PC-9 (cell line): ENCODE results near the gene FLNC. TPM values are rescaled to one million over a fixed set of nuclear protein-coding genes. Genes with fewer than 3 reads are reported as not detected.

ENCODE experiments used
- BruUV-seq: library from RNA; stranded (reverse); fragments of 400-500 nt; replicated peaks from 2 replicates; lab custom pipeline; 2021; lab: Mats Ljungman, UMichigan
- CTCF ChIA-PET: fragments of 300-600 bp; sonication (Branson Sonifier 250); formaldehyde crosslinking; loops from one replicate; lab custom pipeline; 2022; ENCODE audit warnings: antibody characterized with exemption; lab: Charles Lee
- POLR2A ChIA-PET: fragments of 300-600 bp; sonication (Branson Sonifier 250); formaldehyde crosslinking; loops from one replicate; lab custom pipeline; 2022; ENCODE audit warnings: antibody characterized with exemption; ENCODE audit not compliant: unreplicated experiment; lab: Charles Lee
- DNase-seq, 2 experiments: peaks; one replicate each; pipeline versions ENCODE4 v3.0.0 to v3.0.0-alpha.2; 2015 to 2022; ENCODE audit warnings: mixed read lengths in 1 of 2
- H2AFZ ChIP-seq: fragments of 200-600 bp; sonication (generic); 2 replicates; pipeline ENCODE4 v1.8.1; 2017; ENCODE audit warnings: antibody characterized with exemption
- H3F3A ChIP-seq: fragments of 200-600 bp; sonication (generic); 2 replicates; pipeline ENCODE4 v1.8.1; 2017; ENCODE audit warnings: antibody characterized with exemption, mild to moderate bottlenecking, low read depth; ENCODE audit not compliant: insufficient read depth
- H3K27ac ChIP-seq: fragments of 200-600 bp; sonication (generic); 2 replicates; pipeline ENCODE4 v1.6.1; 2016; ENCODE audit warnings: mixed run types
- H3K27me3 ChIP-seq: fragments of 200-600 bp; sonication (generic); 2 replicates; pipeline ENCODE4 v1.6.1; 2016; ENCODE audit warnings: low read depth, mixed run types; ENCODE audit not compliant: insufficient read depth
- H3K36me3 ChIP-seq: fragments of 200-600 bp; sonication (generic); 2 replicates; pipeline ENCODE4 v1.6.1; 2016; ENCODE audit warnings: low read depth, mixed run types
- H3K4me1 ChIP-seq: fragments of 200-600 bp; sonication (generic); replicated peaks from 2 replicates; pipeline ENCODE4 v1.6.1; 2016; ENCODE audit warnings: mixed run types; ENCODE audit not compliant: insufficient read depth
- H3K4me2 ChIP-seq: fragments of 200-600 bp; sonication (generic); 2 replicates; pipeline ENCODE4 v1.6.1; 2017; ENCODE audit warnings: mixed run types
- H3K4me3 ChIP-seq: fragments of 200-600 bp; sonication (generic); 2 replicates; pipeline ENCODE4 v1.6.1; 2016; ENCODE audit warnings: mixed run types
- H3K79me2 ChIP-seq: fragments of 200-600 bp; sonication (generic); 2 replicates; pipeline ENCODE4 v1.6.1; 2017; ENCODE audit warnings: low read depth, mixed run types
- H3K9me2 ChIP-seq: fragments of 200-600 bp; sonication (generic); 2 replicates; pipeline ENCODE4 v1.8.1; 2017; ENCODE audit warnings: mild to moderate bottlenecking; ENCODE audit not compliant: insufficient read depth
- H3K9me3 ChIP-seq: fragments of 200-600 bp; sonication (generic); 2 replicates; pipeline ENCODE4 v1.8.1; 2016; ENCODE audit warnings: low read depth; ENCODE audit not compliant: insufficient read depth
- H4K20me1 ChIP-seq: fragments of 200-600 bp; sonication (generic); 2 replicates; pipeline ENCODE4 v1.8.1; 2017; ENCODE audit not compliant: insufficient read depth
- EZH2 ChIP-seq: fragments of 200-600 bp; sonication (generic); IDR thresholded peaks from 2 replicates; pipeline ENCODE4 v1.8.0; 2017; ENCODE audit warnings: antibody characterized with exemption, low read depth
- intact Hi-C: fragments of 100-400 bp; cut with micrococcal nuclease; formaldehyde crosslinking; loops from one replicate; pipeline ENCODE4 v1.10.0; 2022; ENCODE audit not compliant: unreplicated experiment
- total RNA-seq: library from RNA; stranded (reverse); gene quantifications from 2 replicates; pipeline ENCODE4 v1.2.3, GENCODE V29; 2021
- TF ChIP-seq, protein P1 (sequence below): fragments of 200-600 bp; sonication (generic); conservative IDR thresholded peaks from 2 replicates; pipeline ENCODE4 v1.6.1; 2017; ENCODE audit warnings: mixed run types, antibody characterized with exemption, mild to moderate bottlenecking, moderate library complexity

Gene FLNC
- total RNA-seq, 1 experiment from 2014 or later: 75.5 TPM

DNA sequence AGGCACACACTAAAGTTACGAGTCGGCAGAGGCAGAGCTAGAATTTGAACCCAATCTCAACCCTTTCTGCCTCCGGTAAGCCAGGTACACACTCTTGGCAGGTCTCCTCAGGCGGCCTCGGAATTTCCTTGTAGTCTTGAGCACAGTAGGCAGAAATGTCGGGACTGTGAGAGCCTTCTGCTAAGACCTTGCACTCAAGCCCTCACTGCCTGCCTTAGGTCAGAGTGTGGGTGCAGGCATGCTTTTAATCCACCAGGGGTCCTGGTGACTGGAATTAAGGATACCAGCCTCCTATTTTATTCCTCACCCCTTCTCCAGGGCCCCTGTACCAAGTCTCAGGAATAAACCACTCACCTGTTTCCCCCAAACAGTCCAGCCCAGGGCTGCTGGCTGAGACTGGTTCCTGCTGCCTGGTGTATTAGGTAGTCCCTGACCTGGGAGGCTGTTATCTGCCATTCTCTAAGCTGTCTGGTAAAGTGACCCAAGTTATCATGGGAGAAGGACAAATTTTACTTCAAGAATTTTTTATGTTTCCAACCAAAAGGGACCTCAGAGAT is 33.3 kb downstream of the FLNC start:
- peaks cover 19% of the 10 kb centered on the region; the same call in 1 of the 2 replicates for H3F3A ChIP-seq
- intact Hi-C loops: loop anchor here (2.0 to 5.0 kb wide), 2 partner anchors 29 to 71 kb away; partner anchors contain the start of gene CCDC136
- ChIA-PET POLR2A (no interaction called here), CTCF (interaction anchor here (0.7 to 2.0 kb wide), 4 partner anchors 17 to 436 kb away, joined by 3 to 13 read pairs (median 8); no protein-coding TSS in a partner anchor)
- peaks cover 21% of the 10 kb centered on the region for H3K79me2 ChIP-seq
- TF ChIP-seq, protein P1, sequence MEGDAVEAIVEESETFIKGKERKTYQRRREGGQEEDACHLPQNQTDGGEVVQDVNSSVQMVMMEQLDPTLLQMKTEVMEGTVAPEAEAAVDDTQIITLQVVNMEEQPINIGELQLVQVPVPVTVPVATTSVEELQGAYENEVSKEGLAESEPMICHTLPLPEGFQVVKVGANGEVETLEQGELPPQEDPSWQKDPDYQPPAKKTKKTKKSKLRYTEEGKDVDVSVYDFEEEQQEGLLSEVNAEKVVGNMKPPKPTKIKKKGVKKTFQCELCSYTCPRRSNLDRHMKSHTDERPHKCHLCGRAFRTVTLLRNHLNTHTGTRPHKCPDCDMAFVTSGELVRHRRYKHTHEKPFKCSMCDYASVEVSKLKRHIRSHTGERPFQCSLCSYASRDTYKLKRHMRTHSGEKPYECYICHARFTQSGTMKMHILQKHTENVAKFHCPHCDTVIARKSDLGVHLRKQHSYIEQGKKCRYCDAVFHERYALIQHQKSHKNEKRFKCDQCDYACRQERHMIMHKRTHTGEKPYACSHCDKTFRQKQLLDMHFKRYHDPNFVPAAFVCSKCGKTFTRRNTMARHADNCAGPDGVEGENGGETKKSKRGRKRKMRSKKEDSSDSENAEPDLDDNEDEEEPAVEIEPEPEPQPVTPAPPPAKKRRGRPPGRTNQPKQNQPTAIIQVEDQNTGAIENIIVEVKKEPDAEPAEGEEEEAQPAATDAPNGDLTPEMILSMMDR: peak; percentile 68
- no peak for TF ChIP-seq EZH2
- H3K27me3 ChIP-seq: no peaks in the 10 kb centered on the region
- DNase-seq: peak; percentile 56 to 66
- peak overlapping the region; percentile 71 for H3K4me3 ChIP-seq
- peak overlapping the region; percentile 94 for H2AFZ ChIP-seq
- peaks cover 15% of the 10 kb centered on the region for H3K4me1 ChIP-seq
- no peaks in the 10 kb centered on the region for H3K9me2 ChIP-seq
- peak overlapping the region; percentile 99 for H3K4me2 ChIP-seq
- H3K27ac ChIP-seq: no peak overlapping the region
- BruUV-seq: TSS peak; percentile 42
- no peaks in the 10 kb centered on the region for H3K9me3 ChIP-seq
- no peaks in the 10 kb centered on the region for H3K36me3 ChIP-seq
- peaks cover 5% of the 10 kb centered on the region for H4K20me1 ChIP-seq

- Histone ChIP-seq H3K9me2 (no peaks in the 10 kb centered on the region), H4K20me1 (peaks cover 5% of the 10 kb centered on the region), H3K4me2 (no peak overlapping the region), H3K27me3 (no peaks in the 10 kb centered on the region), H3K9me3 (no peaks in the 10 kb centered on the region), H3K27ac (no peak overlapping the region), H3F3A (peaks cover 23% of the 10 kb centered on the region; the same call in 1 of the 2 replicates), H3K4me1 (peaks cover 20% of the 10 kb centered on the region), H2AFZ (no peak overlapping the region), H3K4me3 (no peak overlapping the region), H3K79me2 (peaks cover 21% of the 10 kb centered on the region), H3K36me3 (no peaks in the 10 kb centered on the region)
- intact Hi-C loops: no loop called here
- no peak for DNase-seq
- ChIA-PET POLR2A (no interaction called here), CTCF (no interaction called here)
- TF ChIP-seq, protein P1: no peak
- no peak for TF ChIP-seq EZH2
- no TSS peak for BruUV-seq
Observed at GRCh38 chr7:128865303-128865702, 35.1 kb downstream of the FLNC start.

GRCh38 chr7:128865996-128866877 is 36.0 kb downstream of the FLNC start:
- BruUV-seq: no TSS peak
- intact Hi-C loops: no loop called here
- ChIA-PET CTCF (no interaction called here), POLR2A (no interaction called here)
- Histone ChIP-seq H2AFZ (no peak overlapping the region), H3K4me3 (no peak overlapping the region), H3K4me2 (no peak overlapping the region), H3K4me1 (peaks cover 29% of the 10 kb centered on the region), H3K9me2 (no peaks in the 10 kb centered on the region), H3K36me3 (no peaks in the 10 kb centered on the region), H3K27me3 (no peaks in the 10 kb centered on the region), H3K9me3 (no peaks in the 10 kb centered on the region), H3K27ac (no peak overlapping the region), H3K79me2 (peaks cover 21% of the 10 kb centered on the region), H4K20me1 (peaks cover 5% of the 10 kb centered on the region), H3F3A (peaks cover 25% of the 10 kb centered on the region; the same call in 1 of the 2 replicates)
- no peak for DNase-seq
- TF ChIP-seq EZH2: no peak
- TF ChIP-seq, protein P1: no peak
